HCT116 (cell line): ENCODE results near the gene COL9A3. TPM values are rescaled to one million over a fixed set of nuclear protein-coding genes. Genes with fewer than 3 reads are reported as not detected.

Experiments used
- ATAC-seq: fragments of 200-7000 bp; cut with Tn5 transposase; 2 replicates; pipeline ENCODE4 v1.9.1; 2020; ENCODE audit warnings: mild to moderate bottlenecking, moderate library complexity
- BruUV-seq: library from RNA; stranded (reverse); fragments of 400-500 nt; replicated peaks from 2 replicates; lab custom pipeline; 2021; lab: Mats Ljungman, UMichigan
- CTCF ChIA-PET: fragments of 300-600 bp; sonication (Branson Sonifier 250); formaldehyde crosslinking; loops from one replicate; lab custom pipeline; 2021; ENCODE audit warnings: antibody characterized with exemption; lab: Charles Lee
- POLR2A ChIA-PET: fragments of 300-600, 350-600 bp; sonication (Branson Sonifier 250); formaldehyde crosslinking; loops from one replicate; lab custom pipeline; 2021; ENCODE audit warnings: antibody characterized with exemption; lab: Charles Lee
- RAD21 ChIA-PET, 2 experiments: fragments of 300-600 bp; sonication (Branson Sonifier 250); formaldehyde crosslinking; loops; one replicate each; lab custom pipeline; 2023; ENCODE audit warnings: low total read pairs in 2 of 2; ENCODE audit not compliant: uncharacterized antibody in 2 of 2, unreplicated experiment in 2 of 2, low non-redundant PET in 1 of 2; lab: Charles Lee
- DNase-seq: peaks from one replicate; pipeline ENCODE4 v3.0.0-alpha.2; 2010; ENCODE audit warnings: low read depth, low spot score
- H2AFZ ChIP-seq: fragments of 200-600 bp; shearing (Covaris generic), sonication (generic); 2 replicates; pipeline ENCODE4 v1.6.1; 2017; ENCODE audit warnings: low read depth, mixed run types, mixed read lengths, antibody characterized with exemption, low read length; ENCODE audit not compliant: poor library complexity, severe bottlenecking
- H3K27ac ChIP-seq: 2 replicates; pipeline ENCODE4 v1.5.1; 2012; ENCODE audit warnings: low read depth, low read length
- H3K27me3 ChIP-seq: fragments of 200-600 bp; sonication (generic); 2 replicates; pipeline ENCODE4 v1.6.1; 2016; ENCODE audit warnings: mixed run types, low read length, mixed read lengths; ENCODE audit not compliant: insufficient read depth
- H3K36me3 ChIP-seq, 2 experiments: fragments of 200-500 bp in 1 of 2; fragments of 200-600 bp in 1 of 2; sonication (Bioruptor generic) in 1 of 2; sonication (generic) in 1 of 2; 2 replicates each; pipeline versions ENCODE4 v1.5.1 to v1.6.1; 2014 to 2016; ENCODE audit warnings: low read length in 2 of 2, inconsistent platforms in 1 of 2, mixed read lengths in 1 of 2, mixed run types in 1 of 2; ENCODE audit not compliant: insufficient read depth in 2 of 2, control insufficient read depth in 1 of 2
- H3K4me1 ChIP-seq, 2 experiments: fragments of 200-600 bp in 1 of 2; sonication (generic) in 1 of 2; 2 replicates each; pipeline versions ENCODE4 v1.5.1 to v1.6.1; 2012 to 2017; ENCODE audit warnings: low read length in 2 of 2, inconsistent platforms in 1 of 2, mild to moderate bottlenecking in 1 of 2, mixed read lengths in 1 of 2, mixed run types in 1 of 2, moderate library complexity in 1 of 2; ENCODE audit not compliant: insufficient read depth in 2 of 2, control insufficient read depth in 1 of 2
- H3K4me2 ChIP-seq: fragments of 200-600 bp; sonication (generic); 2 replicates; pipeline ENCODE4 v1.6.1; 2017; ENCODE audit warnings: mixed run types, low read length, mixed read lengths
- H3K4me3 ChIP-seq, 2 experiments: fragments of 200-600 bp in 1 of 2; sonication (generic) in 1 of 2; replicated peaks in 1 of 2; 2 replicates each; pipeline ENCODE4 v1.5.1; 2011 to 2016; ENCODE audit warnings: low read length in 2 of 2, control low read depth in 1 of 2, low read depth in 1 of 2, mild to moderate bottlenecking in 1 of 2, mixed read lengths in 1 of 2, mixed run types in 1 of 2
- H3K79me2 ChIP-seq: fragments of 200-600 bp; sonication (generic); 2 replicates; pipeline ENCODE4 v1.6.1; 2017; ENCODE audit warnings: mild to moderate bottlenecking, mixed run types, low read length, moderate library complexity, mixed read lengths; ENCODE audit not compliant: insufficient read depth
- H3K9ac ChIP-seq: fragments of 200-600 bp; sonication (generic); 2 replicates; pipeline ENCODE4 v1.6.1; 2016; ENCODE audit warnings: low read length, mixed read lengths
- H3K9me2 ChIP-seq: fragments of 200-600 bp; sonication (generic), shearing (Covaris generic); 2 replicates; pipeline ENCODE4 v1.6.1; 2017; ENCODE audit warnings: mixed run types, mild to moderate bottlenecking, moderate library complexity; ENCODE audit not compliant: insufficient read depth
- H3K9me3 ChIP-seq, 2 experiments: fragments of 200-500 bp in 1 of 2; fragments of 200-600 bp in 1 of 2; sonication (Bioruptor generic) in 1 of 2; sonication (generic) in 1 of 2; 2 replicates each; pipeline ENCODE4 v1.6.1; 2014 to 2017; ENCODE audit warnings: low read length in 2 of 2, mixed read lengths in 2 of 2, inconsistent platforms in 1 of 2, low read depth in 1 of 2, mild to moderate bottlenecking in 1 of 2, mixed run types in 1 of 2, moderate library complexity in 1 of 2; ENCODE audit not compliant: control insufficient read depth in 1 of 2, insufficient read depth in 1 of 2
- H4K20me1 ChIP-seq: fragments of 200-600 bp; sonication (generic), shearing (Covaris generic); 2 replicates; pipeline ENCODE4 v1.6.1; 2017; ENCODE audit warnings: mixed run types, mild to moderate bottlenecking, moderate library complexity; ENCODE audit not compliant: insufficient read depth
- CEBPB ChIP-seq: IDR thresholded peaks from 2 replicates; pipeline ENCODE4 v1.6.1; 2012; ENCODE audit warnings: low read depth
- CTCF ChIP-seq, 3 experiments: fragments of 200-600 bp in 1 of 3; sonication (generic) in 1 of 3; IDR thresholded peaks in 2 of 3; conservative IDR thresholded peaks in 1 of 3; 2 replicates each; pipeline ENCODE4 v1.5.1; 2012 to 2017; ENCODE audit warnings: low read depth in 2 of 3, low read length in 2 of 3, antibody characterized with exemption in 1 of 3, borderline replicate concordance in 1 of 3, control low read depth in 1 of 3, mild to moderate bottlenecking in 1 of 3, mixed read lengths in 1 of 3, mixed run types in 1 of 3, moderate library complexity in 1 of 3; ENCODE audit not compliant: insufficient read depth in 1 of 3
- EZH2phosphoT487 ChIP-seq: fragments of 200-600 bp; IDR thresholded peaks from 2 replicates; pipeline ENCODE4 v1.6.1; 2018; ENCODE audit warnings: antibody characterized with exemption, borderline replicate concordance
- FOSL1 ChIP-seq: IDR thresholded peaks from 2 replicates; pipeline ENCODE4 v1.6.1; 2012; ENCODE audit warnings: low read depth
- SIN3A ChIP-seq: IDR thresholded peaks from 2 replicates; pipeline ENCODE4 v1.6.1; 2012; ENCODE audit warnings: low read depth
- ZBTB33 ChIP-seq: IDR thresholded peaks from 2 replicates; pipeline ENCODE4 v1.6.1; 2011; ENCODE audit warnings: mild to moderate bottlenecking, low read length, moderate library complexity; ENCODE audit not compliant: insufficient replicate concordance; ENCODE audit errors: extremely low read depth
- ZNF274 ChIP-seq: fragments of 200-500 bp; sonication (Bioruptor generic); IDR thresholded peaks from 2 replicates; pipeline ENCODE4 v1.6.1; 2014; ENCODE audit warnings: mild to moderate bottlenecking, low read depth, low read length, inconsistent platforms
- intact Hi-C: fragments of 100-400 bp; cut with micrococcal nuclease; formaldehyde crosslinking; loops from 2 replicates; pipeline ENCODE4 v1.10.0; 2022
- total RNA-seq: library from RNA; stranded (reverse); gene quantifications from one replicate; pipeline ENCODE4 v1.2.1, GENCODE V29; 2021; ENCODE audit not compliant: unreplicated experiment

COL9A3 gene
- total RNA-seq, 1 experiment from 2014 or later, result 29.7 TPM

- ATAC-seq (no peak), DNase-seq (no peak)
- Histone ChIP-seq H3K27me3 (no peaks in the 10 kb centered on the region), H2AFZ (no peak overlapping the region), H3K9me2 (no peaks in the 10 kb centered on the region), H3K36me3 (no peaks in the 10 kb centered on the region), H3K79me2 (no peaks in the 10 kb centered on the region; the same call in 1 of the 2 replicates), H3K27ac (no peak overlapping the region), H3K4me2 (no peak overlapping the region), H3K4me3 (no peak overlapping the region), H3K9me3 (no peaks in the 10 kb centered on the region), H3K9ac (no peak overlapping the region), H3K4me1 (peaks cover 18 to 46% of the 10 kb centered on the region in 2 experiments; a peak in 3 of 4 replicates), H4K20me1 (no peaks in the 10 kb centered on the region)
- ChIA-PET RAD21 (no interaction called here), POLR2A (no interaction called here), CTCF (no interaction called here)
- TF ChIP-seq FOSL1 (no peak), CEBPB (no peak), EZH2phosphoT487 (no peak), ZBTB33 (no peak), CTCF (IDR thresholded peaks at IDR 0.05 in 2 of 3, conservative IDR thresholded peaks at IDR 0.05 in 1 of 3; ENCODE audit: borderline replicate concordance in 1 of 3, insufficient read depth in 1 of 3, low read depth in 2 of 3, low read length in 2 of 3) (no peak), ZNF274 (no peak), SIN3A (no peak)
- intact Hi-C loops, result no loop called here
- BruUV-seq, result no TSS peak
These were observed 45.9 kb upstream of the COL9A3 start for GRCh38 chr20:62770916-62771315.
